Measurements from ENCODE around the gene CCDC110. TPM values are rescaled to one million over a fixed set of nuclear protein-coding genes. Genes with fewer than 3 reads are reported as not detected.

CCDC110 gene
- total RNA-seq, 1 experiment from 2014 or later, result 2.7 TPM

DNA sequence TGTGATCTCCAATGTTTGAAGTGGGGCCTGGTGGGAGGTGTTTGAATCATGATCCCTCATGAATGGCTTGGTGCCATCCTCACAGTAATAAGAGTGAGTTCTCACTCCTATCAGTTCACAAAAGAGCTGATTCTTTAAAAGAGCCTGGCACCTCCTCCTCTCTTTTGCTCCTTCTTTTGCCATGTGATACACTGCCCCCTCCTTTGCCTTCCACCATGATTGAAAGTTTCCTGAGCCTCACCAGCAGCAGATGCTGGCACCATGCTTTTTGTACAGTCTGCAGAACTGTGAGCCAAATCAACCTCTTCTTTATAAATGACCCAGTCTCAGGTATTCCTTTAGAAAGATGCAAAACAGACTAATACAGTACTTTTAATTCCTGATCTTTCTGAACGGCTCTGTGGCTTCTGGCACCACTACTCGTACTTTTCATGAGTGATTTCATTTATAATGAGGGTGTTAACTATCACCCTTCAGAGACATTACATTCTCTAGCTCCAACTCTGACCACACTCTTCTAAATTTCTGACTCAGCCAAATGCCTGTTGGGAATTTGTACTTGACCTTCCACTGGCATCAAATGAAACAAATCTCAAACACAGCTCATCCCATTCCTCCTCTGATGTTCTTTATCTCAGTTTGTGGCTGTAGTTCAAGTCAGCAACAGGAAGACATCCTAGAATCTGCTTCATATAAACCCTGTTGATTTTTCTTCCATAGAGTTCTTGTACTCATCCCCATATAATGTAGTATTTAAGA, 50.0 kb downstream of the CCDC110 start:
- no peak overlapping the region for H3K4me2 ChIP-seq (ENCODE audit: low read length)
- H3K9me3 ChIP-seq (ENCODE audit: control insufficient read depth in 1 of 2, insufficient read depth in 1 of 2, low read depth in 1 of 2, low read length in 2 of 2), result no peaks in the 10 kb centered on the region
- TF ChIP-seq SRF (IDR thresholded peaks at IDR 0.05; ENCODE audit: low read depth) (no peak), YY1 (IDR thresholded peaks at IDR 0.05; ENCODE audit: extremely low read depth, insufficient replicate concordance, low read depth, low read length) (no peak), POLR2A (IDR thresholded peaks at IDR 0.05; ENCODE audit: borderline replicate concordance, extremely low read depth, insufficient read depth, insufficient read length) (no peak), SP1 (IDR thresholded peaks at IDR 0.05; ENCODE audit: low read depth) (no peak), CBX3 (IDR thresholded peaks at IDR 0.05; ENCODE audit: low read depth) (no peak), ZFX (IDR thresholded peaks at IDR 0.05) (no peak), CEBPB (IDR thresholded peaks at IDR 0.05; ENCODE audit: low read depth) (no peak), RAD21 (IDR thresholded peaks at IDR 0.05; ENCODE audit: low read depth) (no peak), ZNF274 (IDR thresholded peaks at IDR 0.05; ENCODE audit: low read depth, low read length) (no peak), TCF7L2 (IDR thresholded peaks at IDR 0.05; ENCODE audit: borderline replicate concordance, extremely low read depth, insufficient read depth, insufficient read length) (no peak), FOSL1 (IDR thresholded peaks at IDR 0.05; ENCODE audit: low read depth) (no peak), POLR2AphosphoS5 (IDR thresholded peaks at IDR 0.05; ENCODE audit: low read depth, low read length) (no peak), SIN3A (IDR thresholded peaks at IDR 0.05; ENCODE audit: low read depth) (no peak)
- TF ChIP-seq, protein P1, sequence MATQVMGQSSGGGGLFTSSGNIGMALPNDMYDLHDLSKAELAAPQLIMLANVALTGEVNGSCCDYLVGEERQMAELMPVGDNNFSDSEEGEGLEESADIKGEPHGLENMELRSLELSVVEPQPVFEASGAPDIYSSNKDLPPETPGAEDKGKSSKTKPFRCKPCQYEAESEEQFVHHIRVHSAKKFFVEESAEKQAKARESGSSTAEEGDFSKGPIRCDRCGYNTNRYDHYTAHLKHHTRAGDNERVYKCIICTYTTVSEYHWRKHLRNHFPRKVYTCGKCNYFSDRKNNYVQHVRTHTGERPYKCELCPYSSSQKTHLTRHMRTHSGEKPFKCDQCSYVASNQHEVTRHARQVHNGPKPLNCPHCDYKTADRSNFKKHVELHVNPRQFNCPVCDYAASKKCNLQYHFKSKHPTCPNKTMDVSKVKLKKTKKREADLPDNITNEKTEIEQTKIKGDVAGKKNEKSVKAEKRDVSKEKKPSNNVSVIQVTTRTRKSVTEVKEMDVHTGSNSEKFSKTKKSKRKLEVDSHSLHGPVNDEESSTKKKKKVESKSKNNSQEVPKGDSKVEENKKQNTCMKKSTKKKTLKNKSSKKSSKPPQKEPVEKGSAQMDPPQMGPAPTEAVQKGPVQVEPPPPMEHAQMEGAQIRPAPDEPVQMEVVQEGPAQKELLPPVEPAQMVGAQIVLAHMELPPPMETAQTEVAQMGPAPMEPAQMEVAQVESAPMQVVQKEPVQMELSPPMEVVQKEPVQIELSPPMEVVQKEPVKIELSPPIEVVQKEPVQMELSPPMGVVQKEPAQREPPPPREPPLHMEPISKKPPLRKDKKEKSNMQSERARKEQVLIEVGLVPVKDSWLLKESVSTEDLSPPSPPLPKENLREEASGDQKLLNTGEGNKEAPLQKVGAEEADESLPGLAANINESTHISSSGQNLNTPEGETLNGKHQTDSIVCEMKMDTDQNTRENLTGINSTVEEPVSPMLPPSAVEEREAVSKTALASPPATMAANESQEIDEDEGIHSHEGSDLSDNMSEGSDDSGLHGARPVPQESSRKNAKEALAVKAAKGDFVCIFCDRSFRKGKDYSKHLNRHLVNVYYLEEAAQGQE (IDR thresholded peaks at IDR 0.05; ENCODE audit: low read depth), result no peak
- TF ChIP-seq, protein P2, sequence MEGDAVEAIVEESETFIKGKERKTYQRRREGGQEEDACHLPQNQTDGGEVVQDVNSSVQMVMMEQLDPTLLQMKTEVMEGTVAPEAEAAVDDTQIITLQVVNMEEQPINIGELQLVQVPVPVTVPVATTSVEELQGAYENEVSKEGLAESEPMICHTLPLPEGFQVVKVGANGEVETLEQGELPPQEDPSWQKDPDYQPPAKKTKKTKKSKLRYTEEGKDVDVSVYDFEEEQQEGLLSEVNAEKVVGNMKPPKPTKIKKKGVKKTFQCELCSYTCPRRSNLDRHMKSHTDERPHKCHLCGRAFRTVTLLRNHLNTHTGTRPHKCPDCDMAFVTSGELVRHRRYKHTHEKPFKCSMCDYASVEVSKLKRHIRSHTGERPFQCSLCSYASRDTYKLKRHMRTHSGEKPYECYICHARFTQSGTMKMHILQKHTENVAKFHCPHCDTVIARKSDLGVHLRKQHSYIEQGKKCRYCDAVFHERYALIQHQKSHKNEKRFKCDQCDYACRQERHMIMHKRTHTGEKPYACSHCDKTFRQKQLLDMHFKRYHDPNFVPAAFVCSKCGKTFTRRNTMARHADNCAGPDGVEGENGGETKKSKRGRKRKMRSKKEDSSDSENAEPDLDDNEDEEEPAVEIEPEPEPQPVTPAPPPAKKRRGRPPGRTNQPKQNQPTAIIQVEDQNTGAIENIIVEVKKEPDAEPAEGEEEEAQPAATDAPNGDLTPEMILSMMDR (IDR thresholded peaks at IDR 0.05 in 2 of 3, conservative IDR thresholded peaks at IDR 0.05 in 1 of 3; ENCODE audit: borderline replicate concordance in 1 of 3, insufficient read depth in 1 of 3, low read depth in 2 of 3, low read length in 2 of 3), result no peak
- H3K4me1 ChIP-seq (ENCODE audit: control insufficient read depth in 1 of 2, insufficient read depth in 2 of 2, low read length in 2 of 2), result peaks cover 1 to 15% of the 10 kb centered on the region in 2 experiments; a peak in 3 of 4 replicates
- no peak overlapping the region for H3K9ac ChIP-seq (ENCODE audit: low read length)
- BruUV-seq (replicated peaks), result no TSS peak
- no peaks in the 10 kb centered on the region for H4K20me1 ChIP-seq (ENCODE audit: insufficient read depth)
- DNase-seq (ENCODE audit: low read depth, low spot score), result no peak
- POLR2A ChIA-PET, result no interaction called here
- intact Hi-C loops (cut with micrococcal nuclease), result no loop called here
- no peak for ATAC-seq
- H3K27ac ChIP-seq (ENCODE audit: low read depth, low read length), result no peak overlapping the region
- H2AFZ ChIP-seq (ENCODE audit: low read depth, low read length, poor library complexity, severe bottlenecking), result no peak overlapping the region
- CTCF ChIA-PET, result no interaction called here
- peaks cover 0 to 6% of the 10 kb centered on the region in 2 experiments; a peak in 1 of 4 replicates for H3K36me3 ChIP-seq (ENCODE audit: control insufficient read depth in 1 of 2, insufficient read depth in 2 of 2, low read length in 2 of 2)
- RAD21 ChIA-PET (ENCODE audit: low non-redundant PET in 1 of 2, low total read pairs in 2 of 2, uncharacterized antibody in 2 of 2, unreplicated experiment in 2 of 2), result no interaction called here
- H3K4me3 ChIP-seq (replicated peaks in 1 of 2; ENCODE audit: low read depth in 1 of 2, low read length in 2 of 2), result no peak overlapping the region
- H3K79me2 ChIP-seq (ENCODE audit: insufficient read depth, low read length), result peaks cover 9% of the 10 kb centered on the region; the same call in 1 of the 2 replicates
- H3K27me3 ChIP-seq (ENCODE audit: insufficient read depth, low read length), result no peaks in the 10 kb centered on the region
- no peaks in the 10 kb centered on the region for H3K9me2 ChIP-seq (ENCODE audit: insufficient read depth)

All from HCT116 (cell line).